Tibial artery (tissue), 4 donors: ENCODE measurements around the gene OR2J3.
"Not testable (repeated sequence)": the region's sequence is repeated elsewhere in the genome, so short reads cannot be mapped to it uniquely, and the experiment has no call there.

ENCODE experiments used
- DNase-seq, 2 donors: peaks; one replicate each; pipeline ENCODE4 v3.0.0-alpha.2; 2019
- H3K27ac ChIP-seq, 2 donors: fragments of 200-600 bp; sonication (generic) in 1 of 2; 1 replicate in 1 of 2; 2 replicates in 1 of 2; pipeline ENCODE4 v1.5.1; 2018 to 2019; ENCODE audit warnings: mild to moderate bottlenecking in 1 of 2
- H3K27me3 ChIP-seq, 2 donors: fragments of 200-600 bp; sonication (generic) in 1 of 2; one replicate each; pipeline versions ENCODE4 v1.5.1 to v1.6.0; 2016 to 2019
- H3K36me3 ChIP-seq, 3 donors: fragments of 200-600 bp; sonication (generic) in 2 of 3; one replicate each; pipeline ENCODE4 v1.5.1; 2016 to 2019; ENCODE audit warnings: mild to moderate bottlenecking in 2 of 3
- H3K4me1 ChIP-seq, 4 donors: fragments of 200-600 bp; sonication (generic) in 2 of 4; 1 replicate in 3 of 4; 2 replicates in 1 of 4; pipeline ENCODE4 v1.5.1; 2016 to 2019
- H3K4me3 ChIP-seq, 2 donors: fragments of 200-600 bp; sonication (generic) in 1 of 2; 1 replicate in 1 of 2; 2 replicates in 1 of 2; pipeline ENCODE4 v1.5.1; 2018 to 2019; ENCODE audit warnings: mild to moderate bottlenecking in 2 of 2
- H3K9me3 ChIP-seq, 3 donors: fragments of 200-600 bp; sonication (generic) in 1 of 3; one replicate each; pipeline ENCODE4 v1.5.1; 2016 to 2019
- intact Hi-C: fragments of 100-400 bp; cut with DNase I; formaldehyde crosslinking; loops from one replicate; pipeline ENCODE4 v1.15.0; 2023; ENCODE audit warnings: low total_unique reads
- TF ChIP-seq, protein P1 (sequence below), 2 experiments: fragments of 200-600 bp in 1 of 2; fragments of 450-650 bp in 1 of 2; IDR thresholded peaks; one replicate each; pipeline ENCODE4 v1.5.1; 2017 to 2019; ENCODE audit warnings: antibody characterized with exemption in 2 of 2, mild to moderate bottlenecking in 1 of 2, moderate library complexity in 1 of 2

OR2J3 gene

DNA sequence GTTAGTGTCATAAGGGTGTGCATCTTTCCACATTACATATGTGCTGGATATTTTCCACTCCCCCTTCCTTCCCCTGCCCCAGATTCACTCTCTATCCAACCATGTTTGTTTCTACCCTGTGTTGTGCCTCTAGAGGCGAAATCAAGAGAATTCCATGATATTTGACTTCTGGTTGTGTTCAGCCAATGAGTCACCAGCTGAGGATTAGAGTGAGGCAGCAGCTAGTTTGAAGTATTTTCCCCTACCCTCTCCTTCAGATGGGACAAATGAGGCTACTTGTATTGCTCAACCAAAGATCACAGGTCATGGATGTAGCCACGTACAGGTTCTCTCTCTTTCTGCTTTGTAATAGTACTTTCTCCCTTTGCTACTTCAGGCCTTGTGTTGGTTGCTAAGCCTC, 38.3 kb downstream of the OR2J3 start:
- H3K36me3 ChIP-seq, result no peaks in the 10 kb centered on the region
- no peak overlapping the region for H3K27ac ChIP-seq
- H3K4me3 ChIP-seq, result no peak overlapping the region
- TF ChIP-seq, protein P1, sequence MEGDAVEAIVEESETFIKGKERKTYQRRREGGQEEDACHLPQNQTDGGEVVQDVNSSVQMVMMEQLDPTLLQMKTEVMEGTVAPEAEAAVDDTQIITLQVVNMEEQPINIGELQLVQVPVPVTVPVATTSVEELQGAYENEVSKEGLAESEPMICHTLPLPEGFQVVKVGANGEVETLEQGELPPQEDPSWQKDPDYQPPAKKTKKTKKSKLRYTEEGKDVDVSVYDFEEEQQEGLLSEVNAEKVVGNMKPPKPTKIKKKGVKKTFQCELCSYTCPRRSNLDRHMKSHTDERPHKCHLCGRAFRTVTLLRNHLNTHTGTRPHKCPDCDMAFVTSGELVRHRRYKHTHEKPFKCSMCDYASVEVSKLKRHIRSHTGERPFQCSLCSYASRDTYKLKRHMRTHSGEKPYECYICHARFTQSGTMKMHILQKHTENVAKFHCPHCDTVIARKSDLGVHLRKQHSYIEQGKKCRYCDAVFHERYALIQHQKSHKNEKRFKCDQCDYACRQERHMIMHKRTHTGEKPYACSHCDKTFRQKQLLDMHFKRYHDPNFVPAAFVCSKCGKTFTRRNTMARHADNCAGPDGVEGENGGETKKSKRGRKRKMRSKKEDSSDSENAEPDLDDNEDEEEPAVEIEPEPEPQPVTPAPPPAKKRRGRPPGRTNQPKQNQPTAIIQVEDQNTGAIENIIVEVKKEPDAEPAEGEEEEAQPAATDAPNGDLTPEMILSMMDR (IDR thresholded peaks at IDR 0.05), result no peak
- no peaks in the 10 kb centered on the region for H3K4me1 ChIP-seq
- no peaks in the 10 kb centered on the region for H3K27me3 ChIP-seq
- no peak for DNase-seq
- intact Hi-C loops, result no loop called here
- no peaks in the 10 kb centered on the region for H3K9me3 ChIP-seq

DNA sequence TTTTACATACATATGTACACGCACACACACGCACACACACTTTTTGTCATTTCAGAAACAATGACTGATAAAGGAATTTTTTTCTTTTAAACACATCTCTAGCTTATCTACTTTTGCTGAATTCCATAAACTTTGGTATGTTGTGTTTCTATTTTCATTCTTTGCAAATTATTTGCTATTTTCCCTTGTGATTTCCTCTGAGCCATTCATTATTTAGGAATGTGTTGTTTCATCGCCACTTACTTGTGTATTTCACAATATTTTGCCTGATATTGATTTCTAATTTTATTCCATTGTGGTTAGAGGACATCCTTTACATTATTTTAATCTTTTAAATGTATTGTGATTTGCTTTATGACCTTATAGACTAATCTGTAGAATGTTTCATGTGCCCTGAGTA, 39.2 kb downstream of the OR2J3 start:
- H3K27me3 ChIP-seq, result no peaks in the 10 kb centered on the region
- no peaks in the 10 kb centered on the region for H3K4me1 ChIP-seq
- no peak for DNase-seq
- H3K36me3 ChIP-seq, result no peaks in the 10 kb centered on the region
- TF ChIP-seq, protein P1 (IDR thresholded peaks at IDR 0.05), result no peak
- intact Hi-C loops, result no loop called here
- H3K9me3 ChIP-seq, result no peaks in the 10 kb centered on the region
- no peak overlapping the region for H3K27ac ChIP-seq
- H3K4me3 ChIP-seq, result no peak overlapping the region

DNA sequence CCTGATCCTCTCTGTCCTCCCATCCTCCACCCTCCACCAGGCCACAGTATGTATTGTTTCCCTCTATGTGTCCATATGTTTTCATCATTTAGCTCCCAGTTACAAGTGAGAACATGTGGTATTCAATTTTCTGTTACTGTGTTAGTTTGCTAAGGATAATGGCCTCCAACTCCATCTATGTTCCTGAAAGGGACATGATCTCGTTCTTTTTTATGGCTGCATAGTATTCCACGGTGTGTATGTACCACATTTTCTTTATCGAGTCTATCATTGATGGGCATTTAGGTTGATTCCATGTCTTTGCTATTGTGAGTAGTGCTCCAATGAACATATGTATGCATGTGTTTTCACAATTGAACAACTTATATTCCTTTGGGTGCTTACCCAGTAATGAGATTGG, 41.6 kb downstream of the OR2J3 start:
- H3K4me3 ChIP-seq, H3K27ac ChIP-seq, H3K9me3 ChIP-seq, H3K4me1 ChIP-seq, H3K27me3 ChIP-seq, DNase-seq, H3K36me3 ChIP-seq, intact Hi-C loops: not testable (repeated sequence)

DNA sequence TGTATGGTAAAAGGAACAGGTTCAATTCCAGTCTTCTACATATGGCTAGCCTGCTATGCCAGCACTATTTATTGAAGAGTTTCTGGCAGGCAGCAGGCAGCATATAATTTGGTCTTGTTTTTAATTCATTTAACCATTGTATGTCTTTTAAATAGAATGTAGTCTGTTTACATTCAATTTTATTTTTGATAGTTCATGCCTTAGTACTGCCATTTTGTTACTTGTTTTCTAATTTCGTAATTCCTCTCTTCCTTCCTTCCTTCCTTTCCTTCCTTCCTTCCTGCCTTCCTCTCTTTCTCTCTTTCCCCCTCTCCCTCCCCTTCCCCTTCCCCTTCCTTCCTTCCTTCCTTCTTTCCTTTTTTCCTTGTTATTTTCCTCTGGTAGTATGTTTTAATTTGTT, 45.2 kb downstream of the OR2J3 start:
- H3K27ac ChIP-seq, result no peak overlapping the region
- TF ChIP-seq, protein P1 (IDR thresholded peaks at IDR 0.05), result no peak
- H3K36me3 ChIP-seq, result no peaks in the 10 kb centered on the region
- H3K4me1 ChIP-seq, result no peaks in the 10 kb centered on the region
- DNase-seq, result no peak
- H3K4me3 ChIP-seq, result no peak overlapping the region
- H3K27me3 ChIP-seq, result no peaks in the 10 kb centered on the region
- intact Hi-C loops, result no loop called here
- no peaks in the 10 kb centered on the region for H3K9me3 ChIP-seq

DNA sequence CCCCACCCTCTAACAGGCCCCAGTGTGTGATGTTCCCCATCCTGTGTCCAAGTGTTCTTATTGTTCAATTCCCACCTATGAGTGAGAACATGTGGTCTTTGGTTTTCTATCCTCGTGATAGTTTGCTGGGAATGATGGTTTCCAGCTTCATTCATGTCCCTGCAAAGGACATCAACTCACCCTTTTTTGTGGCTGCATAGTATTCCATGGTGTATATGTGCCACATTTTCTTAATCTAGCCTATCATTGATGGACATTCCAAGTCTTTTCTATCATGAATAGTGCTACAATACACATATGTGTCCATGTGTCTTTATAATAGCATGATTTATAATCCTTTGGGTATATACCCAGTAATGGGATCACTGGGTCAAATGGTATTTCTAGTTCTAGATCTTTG, 47.3 kb downstream of the OR2J3 start:
- H3K27ac ChIP-seq, H3K4me1 ChIP-seq, intact Hi-C loops, DNase-seq, H3K36me3 ChIP-seq, H3K27me3 ChIP-seq, H3K9me3 ChIP-seq, H3K4me3 ChIP-seq: not testable (repeated sequence)

DNA sequence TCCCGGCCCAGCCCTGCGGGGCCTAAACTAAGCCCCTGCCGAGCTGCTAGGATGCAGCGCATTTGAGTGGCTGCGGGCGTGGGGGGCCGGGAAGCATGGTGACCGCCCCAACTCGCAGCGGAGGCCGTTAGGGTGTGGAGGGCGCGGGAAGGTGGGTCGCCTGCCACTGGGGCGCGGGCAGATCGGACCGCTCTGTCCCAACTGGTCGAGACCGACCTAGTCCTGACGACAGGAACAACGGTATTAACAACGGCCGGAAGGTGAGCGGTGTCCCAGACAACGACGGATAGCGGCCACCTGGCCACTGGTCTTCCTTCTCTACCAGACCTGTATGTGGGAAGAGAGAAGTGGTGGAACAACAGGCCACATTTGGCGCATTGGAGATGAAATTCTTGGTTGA, 52.1 kb downstream of the OR2J3 start:
- H3K4me3 ChIP-seq, H3K9me3 ChIP-seq, H3K27me3 ChIP-seq, H3K27ac ChIP-seq, H3K36me3 ChIP-seq, DNase-seq, H3K4me1 ChIP-seq, intact Hi-C loops: not testable (repeated sequence)
